Caco-2 (cell line): Measurements from ENCODE around the gene CCL1. TPM values are rescaled to one million over a fixed set of nuclear protein-coding genes. Genes with fewer than 3 reads are reported as not detected.

Experiments
- BruUV-seq: library from RNA; stranded (reverse); fragments of 400-500 nt; replicated peaks from 2 replicates; lab custom pipeline; 2021; lab: Mats Ljungman, UMichigan
- CTCF ChIA-PET: fragments of 300-600 bp; sonication (Branson Sonifier 250); formaldehyde crosslinking; loops from one replicate; lab custom pipeline; 2022; ENCODE audit warnings: antibody characterized with exemption; lab: Charles Lee
- POLR2A ChIA-PET: fragments of 300-600 bp; sonication (Branson Sonifier 250); formaldehyde crosslinking; loops from one replicate; lab custom pipeline; 2022; ENCODE audit warnings: antibody characterized with exemption; lab: Charles Lee
- DNase-seq, 2 experiments: peaks; one replicate each; pipeline versions ENCODE4 v3.0.0 to v3.0.0-alpha.2; 2020 to 2022
- H3K27me3 ChIP-seq: replicated peaks from 2 replicates; pipeline ENCODE4 v1.6.0; 2011; ENCODE audit warnings: low read length; ENCODE audit not compliant: control insufficient read depth, insufficient read depth
- H3K36me3 ChIP-seq: 2 replicates; pipeline ENCODE4 v1.5.1; 2011; ENCODE audit warnings: low read length; ENCODE audit not compliant: control insufficient read depth, insufficient read depth
- H3K4me1 ChIP-seq: fragments of 250-450 bp; sonication (Bioruptor Pico); 2 replicates; pipeline ENCODE4 v1.5.1; 2020; ENCODE audit warnings: mild to moderate bottlenecking
- H3K4me3 ChIP-seq: 2 replicates; pipeline ENCODE4 v1.5.1; 2011; ENCODE audit warnings: low read depth, mild to moderate bottlenecking, control low read depth, low read length
- H3K9me3 ChIP-seq: fragments of 250-450 bp; sonication (Bioruptor Pico); 2 replicates; pipeline ENCODE4 v1.5.1; 2020; ENCODE audit warnings: mild to moderate bottlenecking, moderate library complexity
- H3K27ac Mint-ChIP-seq: one replicate; pipeline ENCODE4 v1.8.0; 2022; ENCODE audit warnings: mixed read lengths; ENCODE audit not compliant: unreplicated experiment
- H3K27me3 Mint-ChIP-seq: one replicate; pipeline ENCODE4 v1.8.0; 2022; ENCODE audit warnings: mixed read lengths; ENCODE audit not compliant: insufficient read depth, unreplicated experiment
- H3K36me3 Mint-ChIP-seq: one replicate; pipeline ENCODE4 v1.8.0; 2022; ENCODE audit warnings: mild to moderate bottlenecking, mixed read lengths; ENCODE audit not compliant: insufficient read depth, unreplicated experiment
- H3K4me1 Mint-ChIP-seq: one replicate; pipeline ENCODE4 v1.8.0; 2022; ENCODE audit warnings: low read depth, mixed read lengths; ENCODE audit not compliant: unreplicated experiment
- H3K4me3 Mint-ChIP-seq: one replicate; pipeline ENCODE4 v1.8.0; 2022; ENCODE audit warnings: mild to moderate bottlenecking, moderate library complexity, mixed read lengths; ENCODE audit not compliant: unreplicated experiment
- H3K9me3 Mint-ChIP-seq: one replicate; pipeline ENCODE4 v1.8.0; 2022; ENCODE audit warnings: mixed read lengths; ENCODE audit not compliant: unreplicated experiment
- intact Hi-C: fragments of 100-400 bp; cut with micrococcal nuclease; formaldehyde crosslinking; loops from one replicate; pipeline ENCODE4 v1.10.0; 2022; ENCODE audit not compliant: unreplicated experiment
- total RNA-seq: library from RNA; stranded (reverse); gene quantifications from 2 replicates; pipeline ENCODE4 v1.2.3, GENCODE V29; 2022
- TF ChIP-seq, protein P1 (sequence below), 2 experiments: fragments of 200-600 bp in 1 of 2; IDR thresholded peaks; 1 replicate in 1 of 2; 2 replicates in 1 of 2; pipeline versions ENCODE4 v1.5.1 to v1.8.0; 2011 to 2022; ENCODE audit warnings: antibody characterized with exemption in 1 of 2, control low read depth in 1 of 2, inconsistent platforms in 1 of 2, low read depth in 1 of 2, low read length in 1 of 2, mild to moderate bottlenecking in 1 of 2, moderate library complexity in 1 of 2; ENCODE audit not compliant: insufficient read depth in 1 of 2, severe bottlenecking in 1 of 2, unreplicated experiment in 1 of 2

CCL1 gene
- total RNA-seq, 1 experiment from 2014 or later, result not detected

DNA sequence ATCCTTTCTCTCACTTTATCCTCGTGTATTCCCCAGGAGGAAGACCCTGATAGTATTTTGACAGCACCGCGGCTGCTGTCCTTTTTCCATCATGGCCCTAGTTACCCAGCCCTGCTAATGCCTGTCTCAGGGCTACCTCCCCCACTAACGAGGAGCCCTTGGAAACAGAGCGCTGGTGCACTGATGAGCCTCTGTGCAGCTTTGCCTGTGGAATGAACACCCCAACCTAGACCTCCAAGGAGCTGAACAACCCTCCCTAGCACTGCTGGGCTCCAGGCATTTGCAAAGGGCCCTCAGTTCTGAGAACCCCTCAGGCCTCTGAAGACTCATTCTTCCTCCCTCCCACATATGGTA lies 23.3 kb upstream of the CCL1 start:
- ChIA-PET POLR2A (no interaction called here), CTCF (interaction anchor here (1.4 kb wide), 1 partner anchor 25 kb away, joined by 3 read pairs; no protein-coding TSS in a partner anchor)
- no peaks in the 10 kb centered on the region for H3K4me1 Mint-ChIP-seq
- H3K9me3 Mint-ChIP-seq, result no peaks in the 10 kb centered on the region
- H3K27me3 ChIP-seq, result no peaks in the 10 kb centered on the region; the same call in none of the 2 replicates
- DNase-seq, result no peak
- no peak overlapping the region for H3K4me3 Mint-ChIP-seq
- no TSS peak for BruUV-seq
- H3K4me1 ChIP-seq, result no peaks in the 10 kb centered on the region
- H3K36me3 ChIP-seq, result no peaks in the 10 kb centered on the region
- H3K27me3 Mint-ChIP-seq, result peaks cover 27% of the 10 kb centered on the region
- TF ChIP-seq, protein P1, sequence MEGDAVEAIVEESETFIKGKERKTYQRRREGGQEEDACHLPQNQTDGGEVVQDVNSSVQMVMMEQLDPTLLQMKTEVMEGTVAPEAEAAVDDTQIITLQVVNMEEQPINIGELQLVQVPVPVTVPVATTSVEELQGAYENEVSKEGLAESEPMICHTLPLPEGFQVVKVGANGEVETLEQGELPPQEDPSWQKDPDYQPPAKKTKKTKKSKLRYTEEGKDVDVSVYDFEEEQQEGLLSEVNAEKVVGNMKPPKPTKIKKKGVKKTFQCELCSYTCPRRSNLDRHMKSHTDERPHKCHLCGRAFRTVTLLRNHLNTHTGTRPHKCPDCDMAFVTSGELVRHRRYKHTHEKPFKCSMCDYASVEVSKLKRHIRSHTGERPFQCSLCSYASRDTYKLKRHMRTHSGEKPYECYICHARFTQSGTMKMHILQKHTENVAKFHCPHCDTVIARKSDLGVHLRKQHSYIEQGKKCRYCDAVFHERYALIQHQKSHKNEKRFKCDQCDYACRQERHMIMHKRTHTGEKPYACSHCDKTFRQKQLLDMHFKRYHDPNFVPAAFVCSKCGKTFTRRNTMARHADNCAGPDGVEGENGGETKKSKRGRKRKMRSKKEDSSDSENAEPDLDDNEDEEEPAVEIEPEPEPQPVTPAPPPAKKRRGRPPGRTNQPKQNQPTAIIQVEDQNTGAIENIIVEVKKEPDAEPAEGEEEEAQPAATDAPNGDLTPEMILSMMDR (IDR thresholded peaks at IDR 0.05; ENCODE audit: insufficient read depth in 1 of 2, low read depth in 1 of 2, low read length in 1 of 2, severe bottlenecking in 1 of 2, unreplicated experiment in 1 of 2), result no peak
- H3K36me3 Mint-ChIP-seq, result no peaks in the 10 kb centered on the region
- no peak overlapping the region for H3K4me3 ChIP-seq
- no peaks in the 10 kb centered on the region for H3K9me3 ChIP-seq
- no peak overlapping the region for H3K27ac Mint-ChIP-seq
- intact Hi-C loops, result no loop called here

DNA sequence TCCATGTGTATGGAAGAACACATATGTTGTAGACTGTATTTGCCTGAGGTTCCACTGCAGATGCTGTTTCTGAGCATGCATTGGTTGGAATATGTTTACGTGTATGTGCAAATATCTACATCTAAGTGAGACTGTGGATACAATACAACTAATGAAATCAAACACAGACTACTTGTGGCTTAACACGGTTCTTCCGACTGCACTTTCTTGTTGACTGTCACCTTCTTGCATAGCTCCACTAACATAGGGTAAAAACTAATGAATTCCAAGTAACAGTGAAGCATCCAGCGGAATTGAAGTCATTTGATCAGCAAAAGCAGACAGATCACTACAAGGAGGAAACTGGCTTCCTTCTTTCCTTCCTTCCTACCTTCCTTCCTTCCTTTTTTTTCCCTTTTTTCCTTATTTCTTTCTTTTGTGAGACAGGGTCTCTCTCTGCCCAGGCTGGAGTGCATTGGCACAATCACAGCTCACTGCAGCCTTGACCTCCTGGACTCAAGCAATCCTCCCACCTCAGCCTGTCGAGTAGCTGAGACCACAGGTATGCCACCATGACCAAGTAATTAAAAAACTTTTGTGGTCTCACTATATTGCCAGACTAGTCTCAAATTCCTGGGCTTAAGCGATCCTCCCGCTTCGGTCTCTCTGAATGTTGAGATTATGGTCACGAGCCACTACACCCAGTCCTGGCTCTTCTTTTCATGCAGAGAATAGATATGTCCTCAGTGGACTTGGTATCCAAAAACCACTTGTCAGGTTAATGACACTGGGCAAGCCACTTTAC lies 22.0 kb upstream of the CCL1 start:
- ChIA-PET CTCF (interaction anchor here (0.6 to 1.4 kb wide), 2 partner anchors 24 to 167 kb away, joined by 3 read pairs; no protein-coding TSS in a partner anchor), POLR2A (no interaction called here)
- Mint-ChIP-seq H3K27me3 (peaks cover 27% of the 10 kb centered on the region), H3K9me3 (no peaks in the 10 kb centered on the region), H3K4me3 (no peak overlapping the region), H3K27ac (no peak overlapping the region), H3K4me1 (no peaks in the 10 kb centered on the region), H3K36me3 (no peaks in the 10 kb centered on the region)
- Histone ChIP-seq H3K9me3 (no peaks in the 10 kb centered on the region), H3K27me3 (no peaks in the 10 kb centered on the region; the same call in 1 of the 2 replicates), H3K4me1 (no peaks in the 10 kb centered on the region), H3K4me3 (no peak overlapping the region), H3K36me3 (no peaks in the 10 kb centered on the region)
- intact Hi-C loops, result no loop called here
- TF ChIP-seq, protein P1 (IDR thresholded peaks at IDR 0.05; ENCODE audit: insufficient read depth in 1 of 2, low read depth in 1 of 2, low read length in 1 of 2, severe bottlenecking in 1 of 2, unreplicated experiment in 1 of 2), result no peak
- DNase-seq, result no peak
- BruUV-seq, result no TSS peak

GRCh38 chr17:34384271-34384670 lies 21.2 kb upstream of the CCL1 start:
- Mint-ChIP-seq H3K27ac (no peak overlapping the region), H3K4me1 (no peaks in the 10 kb centered on the region), H3K4me3 (no peak overlapping the region), H3K36me3 (no peaks in the 10 kb centered on the region), H3K9me3 (no peaks in the 10 kb centered on the region), H3K27me3 (peaks cover 27% of the 10 kb centered on the region)
- TF ChIP-seq, protein P1 (IDR thresholded peaks at IDR 0.05; ENCODE audit: insufficient read depth in 1 of 2, low read depth in 1 of 2, low read length in 1 of 2, severe bottlenecking in 1 of 2, unreplicated experiment in 1 of 2), result no peak
- H3K36me3 ChIP-seq, result no peaks in the 10 kb centered on the region
- ChIA-PET CTCF (interaction anchor here (0.6 kb wide), 1 partner anchor 166 kb away, joined by 3 read pairs; no protein-coding TSS in a partner anchor), POLR2A (no interaction called here)
- H3K9me3 ChIP-seq, result no peaks in the 10 kb centered on the region
- H3K4me1 ChIP-seq, result no peaks in the 10 kb centered on the region
- H3K4me3 ChIP-seq, result no peak overlapping the region
- no peaks in the 10 kb centered on the region; the same call in 1 of the 2 replicates for H3K27me3 ChIP-seq
- no TSS peak for BruUV-seq
- intact Hi-C loops, result no loop called here
- no peak for DNase-seq
